ENCODE data around the gene HOPX.
"Not testable (repeated sequence)": the region's sequence is repeated elsewhere in the genome, so short reads cannot be mapped to it uniquely, and the experiment has no call there.

The HOPX gene

GRCh38 chr4:56626963-56627362, 54.1 kb downstream of the HOPX start:
- no peak for DNase-seq (ENCODE audit: low read depth in 2 of 2)

GRCh38 chr4:56626420-56626819, 54.7 kb downstream of the HOPX start:
- DNase-seq (ENCODE audit: low read depth in 2 of 2), result no peak

GRCh38 chr4:56622176-56622575, 58.9 kb downstream of the HOPX start:
- DNase-seq (ENCODE audit: low read depth in 2 of 2), result no peak

GRCh38 chr4:56619816-56620215, 61.3 kb downstream of the HOPX start:
- DNase-seq (ENCODE audit: low read depth in 2 of 2), result no peak

GRCh38 chr4:56619160-56619559, 61.9 kb downstream of the HOPX start:
- DNase-seq (ENCODE audit: low read depth in 2 of 2), result no peak

- DNase-seq (ENCODE audit: low read depth in 2 of 2), result no peak
These were observed 62.4 kb downstream of the HOPX start for GRCh38 chr4:56618734-56619133.

GRCh38 chr4:56613101-56613862, 67.8 kb downstream of the HOPX start:
- DNase-seq (ENCODE audit: low read depth in 2 of 2), result no peak

- DNase-seq (ENCODE audit: low read depth in 2 of 2), result no peak
These were observed 68.8 kb downstream of the HOPX start for GRCh38 chr4:56612282-56612681.

GRCh38 chr4:56611501-56611900, 69.6 kb downstream of the HOPX start:
- DNase-seq (ENCODE audit: low read depth in 2 of 2), result no peak

- DNase-seq (ENCODE audit: low read depth in 2 of 2), result not testable (repeated sequence)
These were observed 70.9 kb downstream of the HOPX start for GRCh38 chr4:56610170-56610569.

GRCh38 chr4:56607926-56608325, 73.2 kb downstream of the HOPX start:
- DNase-seq (ENCODE audit: low read depth in 2 of 2), result no peak

GRCh38 chr4:56606385-56606784, 74.7 kb downstream of the HOPX start:
- no peak for DNase-seq (ENCODE audit: low read depth in 2 of 2)

- not testable (repeated sequence) for DNase-seq (ENCODE audit: low read depth in 2 of 2)
These were observed 75.6 kb downstream of the HOPX start for GRCh38 chr4:56605464-56605863.

GRCh38 chr4:56603297-56603696, 77.8 kb downstream of the HOPX start:
- no peak for DNase-seq (ENCODE audit: low read depth in 2 of 2)
